ENCODE results near the gene STAG3. TPM values are rescaled to one million over a fixed set of nuclear protein-coding genes. Genes with fewer than 3 reads are reported as not detected.

STAG3 gene
- total and polyA plus RNA-seq, 2 donors (not counting 3 experiments of a cell fraction or from before 2014, with no cell fraction given), result 0.29 to 1.4 TPM

DNA sequence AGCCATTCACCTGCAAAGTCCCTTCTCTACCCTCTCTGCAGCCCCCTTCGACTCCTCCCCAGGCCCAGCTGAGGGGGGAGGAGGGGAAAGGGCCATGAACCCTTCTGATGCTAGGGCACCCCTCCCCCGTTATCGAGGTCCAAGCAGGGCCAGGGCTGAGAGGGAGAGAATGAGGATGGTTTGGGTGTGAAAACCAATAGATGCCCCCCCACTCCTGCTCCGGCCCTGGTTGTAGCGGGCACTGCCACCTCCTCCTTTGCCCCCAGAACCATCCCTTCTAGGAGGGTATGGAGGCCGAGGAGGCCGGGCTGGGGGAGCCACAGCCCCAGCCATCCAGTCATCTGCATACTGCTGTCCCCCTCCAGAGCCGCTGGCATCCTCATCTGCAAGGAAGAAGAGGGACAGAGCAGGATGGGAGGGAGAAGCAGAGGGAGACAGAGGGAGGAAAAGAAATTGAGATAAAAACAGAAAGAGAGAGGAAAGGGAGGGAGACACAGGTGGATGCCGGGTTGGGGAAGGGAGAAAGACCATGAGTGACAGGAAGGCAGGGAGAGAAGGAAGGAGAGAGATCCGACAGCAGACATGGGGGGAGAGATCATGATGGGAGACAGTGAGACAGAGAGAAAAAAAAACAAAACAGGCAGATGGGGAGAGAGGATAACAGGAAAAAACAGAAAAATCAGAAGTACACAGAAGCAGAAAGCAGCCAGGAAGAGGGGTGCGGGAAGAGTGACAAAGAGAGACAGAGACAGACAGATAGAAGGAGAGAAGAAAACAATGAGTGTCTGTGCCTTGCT lies 7.4 kb upstream of the STAG3 start:
- POLR2A ChIA-PET, result no interaction called here
- DNase-seq (ENCODE audit: low read depth, low spot score) (no peak), FAIRE-seq (no peak)
- peaks cover 0 to 3% of the 10 kb centered on the region in 2 experiments for H3K36me3 ChIP-seq (ENCODE audit: control insufficient read depth in 2 of 2, extremely low read depth in 1 of 2, insufficient read depth in 2 of 2, low read length in 2 of 2)
- CTCF ChIA-PET, result interaction anchor here (1.4 kb wide), 1 partner anchor 12 kb away, joined by 3 read pairs; no protein-coding TSS in a partner anchor
- intact Hi-C loops (cut with micrococcal nuclease), result no loop called here
- dilution Hi-C loops (cut with MboI; ENCODE audit: extremely low pct_ligation_motif_present, low sequenced_read_pairs), result no loop called here
- no peaks in the 10 kb centered on the region for H3K9me1 ChIP-seq (replicated peaks; ENCODE audit: control insufficient read depth, extremely low read depth, insufficient read depth, low read length)
- TF ChIP-seq MYC (IDR thresholded peaks at IDR 0.05; ENCODE audit: low read depth, low read length), result no peak
- TF ChIP-seq MAX (IDR thresholded peaks at IDR 0.05; ENCODE audit: insufficient read depth, insufficient read length), result no peak
- TF ChIP-seq FOS (IDR thresholded peaks at IDR 0.05; ENCODE audit: borderline replicate concordance, insufficient read depth, low read length), result no peak
- no peak for TF ChIP-seq POLR2AphosphoS5 (IDR thresholded peaks at IDR 0.05; ENCODE audit: insufficient read depth, low read depth, low read length)
- no peak for TF ChIP-seq POLR2A (IDR thresholded peaks at IDR 0.05; ENCODE audit: low read depth, low read length)
- no peak for TF ChIP-seq EZH2 (IDR thresholded peaks at IDR 0.05; ENCODE audit: borderline replicate concordance, low read depth, low read length, severe bottlenecking)
- H3K4me3 ChIP-seq (replicated peaks in 1 of 3; ENCODE audit: insufficient read depth in 1 of 3, low read depth in 1 of 3, low read length in 3 of 3), result no peak overlapping the region
- H2AFZ ChIP-seq (ENCODE audit: low read depth, low read length), result no peak overlapping the region
- no peaks in the 10 kb centered on the region for H3K9me3 ChIP-seq (replicated peaks; ENCODE audit: control insufficient read depth, insufficient read depth, low read length)
- no peaks in the 10 kb centered on the region for H4K20me1 ChIP-seq (replicated peaks; ENCODE audit: control insufficient read depth, extremely low read depth, insufficient read depth, low read length)
- H3K4me1 ChIP-seq (ENCODE audit: control insufficient read depth, extremely low read depth, insufficient read depth, low read length), result peaks cover 14% of the 10 kb centered on the region
- BruUV-seq (replicated peaks), result no TSS peak
- H3K79me2 ChIP-seq (ENCODE audit: control insufficient read depth, insufficient read depth, low read length), result no peaks in the 10 kb centered on the region
- H3K27ac ChIP-seq (ENCODE audit: insufficient read depth, low read depth, low read length), result no peak overlapping the region
- H3K9ac ChIP-seq (replicated peaks; ENCODE audit: extremely low read depth, insufficient read depth, low read length), result no peak overlapping the region
- H3K4me2 ChIP-seq (ENCODE audit: insufficient read depth, low read length), result no peak overlapping the region
- H3K27me3 ChIP-seq (ENCODE audit: control insufficient read depth in 2 of 2, insufficient read depth in 2 of 2, low read length in 2 of 2), result peaks cover 4 to 15% of the 10 kb centered on the region in 2 experiments

Data from endothelial cell of umbilical vein (primary cell).